ENCODE results near the gene ENTHD1. TPM values are rescaled to one million over a fixed set of nuclear protein-coding genes. Genes with fewer than 3 reads are reported as not detected.

The ENTHD1 gene
- total and polyA plus RNA-seq, 2 of the 8 experiments (the other 6 are each of a cell fraction or from before 2014, with no cell fraction given) = not detected

DNA sequence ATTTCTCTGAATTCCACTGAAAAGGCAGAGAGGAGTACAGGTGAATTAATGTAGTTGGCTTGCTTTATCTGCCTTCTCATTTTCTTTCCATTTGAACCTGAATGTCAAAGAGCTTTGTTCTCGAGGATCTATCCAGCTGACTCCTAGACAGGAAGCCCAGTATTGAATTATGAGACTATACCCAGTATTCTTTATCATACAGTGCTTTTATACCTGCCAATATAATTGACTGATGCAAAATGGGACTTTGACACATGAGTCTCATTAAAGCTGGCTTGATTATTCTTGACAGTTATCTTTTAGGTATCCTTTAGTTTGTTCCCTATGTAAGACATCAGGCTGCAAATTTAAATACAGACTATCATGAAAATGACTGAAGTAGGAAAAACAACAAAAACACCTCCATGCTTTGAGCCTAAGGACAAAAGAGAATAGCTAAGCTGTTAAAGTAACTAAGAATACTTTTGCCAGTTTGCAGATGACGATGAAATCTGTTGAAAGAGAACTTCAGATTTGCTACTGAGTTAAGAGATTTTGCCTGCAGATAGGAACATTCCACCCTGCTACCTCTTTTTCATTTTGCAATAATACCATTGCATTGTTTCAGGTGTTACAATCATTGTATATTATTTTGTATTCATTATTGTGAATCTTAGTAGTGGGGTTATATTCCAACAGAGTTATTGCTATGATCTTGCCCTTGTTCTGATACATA is 117.1 kb downstream of the ENTHD1 start:
- no peaks in the 10 kb centered on the region for H3K79me1 ChIP-seq (ENCODE audit: low read depth, low read length)
- CTCF ChIA-PET (ENCODE audit: partially characterized antibody) = interaction anchor here (0.6 to 2.1 kb wide), 10 partner anchors 10 to 153 kb away, joined by 3 to 7 read pairs (median 3); no protein-coding TSS in a partner anchor
- H3K14ac ChIP-seq (ENCODE audit: insufficient read length) = no peak overlapping the region
- no peak for DNase-seq (ENCODE audit: low read depth in 1 of 2, low spot score in 2 of 2)
- H2BK15ac ChIP-seq (ENCODE audit: low read length) = no peak overlapping the region
- H2AFZ ChIP-seq (ENCODE audit: low read length) = no peak overlapping the region
- no peak overlapping the region for H2BK5ac ChIP-seq (ENCODE audit: low read depth, low read length)
- H3K23me2 ChIP-seq (ENCODE audit: low read depth, low read length) = no peaks in the 10 kb centered on the region
- H3K9ac ChIP-seq (replicated peaks in 1 of 4; ENCODE audit: extremely low read depth in 1 of 4, low read depth in 3 of 4, low read length in 3 of 4) = no peak overlapping the region
- H2BK120ac ChIP-seq (replicated peaks; ENCODE audit: low read depth, low read length) = no peak overlapping the region
- no peak for FAIRE-seq
- POLR2A ChIA-PET (ENCODE audit: partially characterized antibody) = no interaction called here
- 81% methylated on average over 2 of the region's 2 CpGs; no CpG with 5 or more reads in 1 of the 2 experiments for WGBS, 2 experiments (ENCODE audit: extremely low coverage in 1 of 2, insufficient coverage in 1 of 2, insufficient read length in 1 of 2, insufficient replicate concordance in 2 of 2, low coverage in 1 of 2, low lambda C conversion rate in 2 of 2, missing lambda C conversion rate in 1 of 2)
- H3K4me2 ChIP-seq (ENCODE audit: insufficient read depth in 1 of 2, low read depth in 2 of 2, low read length in 2 of 2) = no peak overlapping the region
- no peaks in the 10 kb centered on the region for H3K36me3 ChIP-seq (ENCODE audit: control insufficient read depth in 2 of 4, insufficient read depth in 4 of 4, low read length in 3 of 4)
- H2BK20ac ChIP-seq (ENCODE audit: low read length) = no peak overlapping the region
- H2AK5ac ChIP-seq (ENCODE audit: low read depth, low read length) = no peak overlapping the region
- H3K9me3 ChIP-seq (ENCODE audit: insufficient read depth in 2 of 2, low read depth in 1 of 2, low read length in 1 of 2) = no peaks in the 10 kb centered on the region
- no peaks in the 10 kb centered on the region for H3K4me1 ChIP-seq (replicated peaks in 1 of 4; ENCODE audit: control insufficient read depth in 3 of 4, insufficient read depth in 4 of 4, low read length in 3 of 4)
- no peak overlapping the region for H4K5ac ChIP-seq (ENCODE audit: insufficient read length, low read depth, low read length)
- no peak overlapping the region for H3K4ac ChIP-seq (replicated peaks; ENCODE audit: insufficient read length, low read depth, low read length)
- no peak overlapping the region for H2BK12ac ChIP-seq (ENCODE audit: low read depth, low read length)
- no peak overlapping the region for H4K91ac ChIP-seq (replicated peaks; ENCODE audit: insufficient read length, low read length)
- no peak overlapping the region for H3K4me3 ChIP-seq (ENCODE audit: extremely low read depth in 1 of 4, insufficient read depth in 2 of 4, low read depth in 3 of 4, low read length in 4 of 4)
- no peak overlapping the region for H4K8ac ChIP-seq (ENCODE audit: extremely low read depth, insufficient read depth, low read length)
- no peak overlapping the region for H3K27ac ChIP-seq (ENCODE audit: low read depth, low read length)
- H3K56ac ChIP-seq (replicated peaks; ENCODE audit: insufficient read length, low read depth, low read length) = no peak overlapping the region
- H3K27me3 ChIP-seq (replicated peaks in 1 of 4; ENCODE audit: control insufficient read depth in 3 of 4, extremely low read depth in 1 of 4, insufficient read depth in 3 of 4, low read length in 3 of 4) = no peaks in the 10 kb centered on the region; a peak in 1 of 7 replicates
- no peaks in the 10 kb centered on the region for H3K79me2 ChIP-seq (ENCODE audit: control insufficient read depth in 1 of 2, insufficient read depth in 2 of 2, low read length in 2 of 2)
- H3K23ac ChIP-seq (ENCODE audit: insufficient read length) = no peak overlapping the region
- H3K18ac ChIP-seq (ENCODE audit: extremely low read depth, low read length) = no peak overlapping the region
- H4K20me1 ChIP-seq (replicated peaks in 1 of 2; ENCODE audit: control insufficient read depth in 1 of 2, insufficient read depth in 2 of 2, low read length in 2 of 2) = peaks cover 0 to under 1% of the 10 kb centered on the region in 2 experiments
- TF ChIP-seq SIN3A (conservative IDR thresholded peaks at IDR 0.05 in 1 of 2, IDR thresholded peaks at IDR 0.05 in 1 of 2; ENCODE audit: low read depth in 1 of 2, low read length in 2 of 2) = no peak
- TF ChIP-seq SUZ12 (IDR thresholded peaks at IDR 0.05; ENCODE audit: low read length) = no peak
- no peak for TF ChIP-seq SIX5 (IDR thresholded peaks at IDR 0.05; ENCODE audit: low read depth, low read length)
- TF ChIP-seq, protein P1, sequence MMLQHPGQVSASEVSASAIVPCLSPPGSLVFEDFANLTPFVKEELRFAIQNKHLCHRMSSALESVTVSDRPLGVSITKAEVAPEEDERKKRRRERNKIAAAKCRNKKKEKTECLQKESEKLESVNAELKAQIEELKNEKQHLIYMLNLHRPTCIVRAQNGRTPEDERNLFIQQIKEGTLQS (IDR thresholded peaks at IDR 0.05; ENCODE audit: insufficient read depth, low read depth, low read length) = no peak
- no peak for TF ChIP-seq RFX5 (IDR thresholded peaks at IDR 0.05; ENCODE audit: borderline replicate concordance, low read depth, low read length)
- TF ChIP-seq BACH1 (IDR thresholded peaks at IDR 0.05; ENCODE audit: low read length) = no peak
- TF ChIP-seq BCL11A (IDR thresholded peaks at IDR 0.05; ENCODE audit: low read depth in 2 of 2, low read length in 2 of 2) = no peak
- no peak for TF ChIP-seq JUN (IDR thresholded peaks at IDR 0.05; ENCODE audit: low read depth, low read length)
- TF ChIP-seq POU5F1 (IDR thresholded peaks at IDR 0.05; ENCODE audit: low read depth, low read length) = no peak
- no peak for TF ChIP-seq GABPA (IDR thresholded peaks at IDR 0.05; ENCODE audit: borderline replicate concordance, insufficient read depth, low read length)
- TF ChIP-seq RXRA (IDR thresholded peaks at IDR 0.05; ENCODE audit: insufficient read depth, low read depth, low read length) = no peak
- TF ChIP-seq NRF1 (IDR thresholded peaks at IDR 0.05; ENCODE audit: low read depth, low read length) = no peak
- TF ChIP-seq CEBPB (IDR thresholded peaks at IDR 0.05; ENCODE audit: low read depth, low read length) = no peak

Measured in H1 (cell line).